Suprapubic skin (tissue), 4 donors: ENCODE data around the gene SLC22A3. TPM values are rescaled to one million over a fixed set of nuclear protein-coding genes. Genes with fewer than 3 reads are reported as not detected.
A peak's percentile ranks its signal among the peaks of the same experiment; 100 is the strongest.

Experiments used
- DNase-seq, 2 donors: peaks; one replicate each; pipeline ENCODE4 v3.0.0-alpha.2; 2019; ENCODE audit warnings: low spot score in 2 of 2
- H3K27ac ChIP-seq: fragments of 200-600 bp; sonication (generic); one replicate; pipeline ENCODE4 v1.5.1; 2019
- H3K27me3 ChIP-seq: fragments of 200-600 bp; sonication (generic); one replicate; pipeline ENCODE4 v1.5.1; 2019
- H3K36me3 ChIP-seq: fragments of 200-600 bp; sonication (generic); one replicate; pipeline ENCODE4 v1.5.1; 2019
- H3K4me1 ChIP-seq: fragments of 200-600 bp; sonication (generic); one replicate; pipeline ENCODE4 v1.5.1; 2019
- H3K4me3 ChIP-seq: fragments of 200-600 bp; sonication (generic); one replicate; pipeline ENCODE4 v1.5.1; 2019; ENCODE audit warnings: mild to moderate bottlenecking
- H3K9me3 ChIP-seq: fragments of 200-600 bp; sonication (generic); one replicate; pipeline ENCODE4 v1.5.1; 2019
- CTCF ChIP-seq, 2 donors: fragments of 200-600 bp in 1 of 2; fragments of 450-650 bp in 1 of 2; sonication (generic) in 1 of 2; IDR thresholded peaks; one replicate each; pipeline ENCODE4 v1.5.1; 2016 to 2019; ENCODE audit warnings: antibody characterized with exemption in 2 of 2, mild to moderate bottlenecking in 1 of 2, moderate library complexity in 1 of 2
- EP300 ChIP-seq: sonication (generic); formaldehyde crosslinking; IDR thresholded peaks from one replicate; pipeline ENCODE4 v1.6.1; 2017; ENCODE audit warnings: antibody characterized with exemption
- POLR2A ChIP-seq, 2 donors: fragments of 450-650 bp; IDR thresholded peaks; one replicate each; pipeline ENCODE4 v1.6.1; 2017; ENCODE audit warnings: antibody characterized with exemption in 2 of 2, mild to moderate bottlenecking in 2 of 2, moderate library complexity in 2 of 2
- POLR2AphosphoS5 ChIP-seq, 3 donors: sonication (generic); formaldehyde crosslinking; IDR thresholded peaks; one replicate each; pipeline ENCODE4 v1.6.1; 2017; ENCODE audit warnings: antibody characterized with exemption in 3 of 3
- WGBS: methylation state at CpG from one replicate; pipeline ENCODE4 v1.1.5; 2018; 5-methylcytosine and 5-hydroxymethylcytosine counted together
- total RNA-seq, 4 donors: library from RNA; depleted of rRNA; stranded (reverse); fragments of >200 nt; gene quantifications; one replicate each; pipeline ENCODE4 v1.1.0, GENCODE V29; 2016

Gene SLC22A3
- total RNA-seq, 4 donors from 2014 or later = 13.3 to 15.8 (median 15.7) TPM

GRCh38 chr6:160426136-160426535 lies 78.0 kb downstream of the SLC22A3 start:
- no peak overlapping the region for H3K4me3 ChIP-seq
- no peaks in the 10 kb centered on the region for H3K36me3 ChIP-seq
- TF ChIP-seq CTCF (IDR thresholded peaks at IDR 0.05) (no peak), POLR2A (IDR thresholded peaks at IDR 0.05) (no peak), POLR2AphosphoS5 (IDR thresholded peaks at IDR 0.05) (no peak), EP300 (no peak)
- no peak overlapping the region for H3K27ac ChIP-seq
- peaks cover 16% of the 10 kb centered on the region for H3K4me1 ChIP-seq
- 73% methylated on average over 3 of the region's 3 CpGs for WGBS
- H3K27me3 ChIP-seq = no peaks in the 10 kb centered on the region
- no peak for DNase-seq
- no peaks in the 10 kb centered on the region for H3K9me3 ChIP-seq

GRCh38 chr6:160427312-160428068 lies 79.3 kb downstream of the SLC22A3 start:
- Histone ChIP-seq H3K4me1 (peaks cover 16% of the 10 kb centered on the region), H3K9me3 (no peaks in the 10 kb centered on the region), H3K4me3 (no peak overlapping the region), H3K27ac (no peak overlapping the region), H3K36me3 (no peaks in the 10 kb centered on the region), H3K27me3 (no peaks in the 10 kb centered on the region)
- TF ChIP-seq EP300 = no peak
- WGBS = 60% methylated on average over 5 of the region's 5 CpGs
- DNase-seq = no peak

GRCh38 chr6:160428069-160428430 lies 79.9 kb downstream of the SLC22A3 start:
- Histone ChIP-seq H3K4me3 (no peak overlapping the region), H3K27me3 (no peaks in the 10 kb centered on the region), H3K36me3 (no peaks in the 10 kb centered on the region), H3K27ac (no peak overlapping the region), H3K9me3 (no peaks in the 10 kb centered on the region), H3K4me1 (peaks cover 16% of the 10 kb centered on the region)
- DNase-seq = peak in 1 of 2 donors; percentile 77
- TF ChIP-seq POLR2AphosphoS5 (IDR thresholded peaks at IDR 0.05) (peak in 1 of 3 donors; percentile 61), EP300 (no peak)
- 62% methylated on average over 4 of the region's 4 CpGs for WGBS

GRCh38 chr6:160428818-160429619 lies 80.8 kb downstream of the SLC22A3 start:
- DNase-seq = no peak
- TF ChIP-seq CTCF (IDR thresholded peaks at IDR 0.05) (no peak), POLR2A (IDR thresholded peaks at IDR 0.05) (no peak), POLR2AphosphoS5 (IDR thresholded peaks at IDR 0.05) (no peak), EP300 (no peak)
- 77% methylated on average over 9 of the region's 9 CpGs for WGBS
- no peaks in the 10 kb centered on the region for H3K36me3 ChIP-seq
- no peak overlapping the region for H3K4me3 ChIP-seq
- no peaks in the 10 kb centered on the region for H3K27me3 ChIP-seq
- peaks cover 16% of the 10 kb centered on the region for H3K4me1 ChIP-seq
- no peak overlapping the region for H3K27ac ChIP-seq
- no peaks in the 10 kb centered on the region for H3K9me3 ChIP-seq

- WGBS = 57% methylated on average over 4 of the region's 4 CpGs
These were observed 81.4 kb downstream of the SLC22A3 start for GRCh38 chr6:160429620-160429895.

More at GRCh38 chr6:160429620-160429895, 81.4 kb downstream of the SLC22A3 start:
- no peak for DNase-seq
- TF ChIP-seq POLR2A (IDR thresholded peaks at IDR 0.05) (no peak), EP300 (no peak), CTCF (IDR thresholded peaks at IDR 0.05) (no peak), POLR2AphosphoS5 (IDR thresholded peaks at IDR 0.05) (no peak)
- Histone ChIP-seq H3K9me3 (no peaks in the 10 kb centered on the region), H3K27ac (no peak overlapping the region), H3K36me3 (no peaks in the 10 kb centered on the region), H3K4me3 (no peak overlapping the region), H3K4me1 (peaks cover 16% of the 10 kb centered on the region), H3K27me3 (no peaks in the 10 kb centered on the region)
